ENCODE results near the gene COX15. TPM values are rescaled to one million over a fixed set of nuclear protein-coding genes. Genes with fewer than 3 reads are reported as not detected.
"Not testable (repeated sequence)": the region's sequence is repeated elsewhere in the genome, so short reads cannot be mapped to it uniquely, and the experiment has no call there.

COX15 gene
- polyA plus RNA-seq, 1 experiment = 16.3 TPM

- Histone ChIP-seq H3K4me3 (ENCODE audit: low read depth, low read length) (no peak overlapping the region), H3K36me3 (ENCODE audit: control insufficient read depth, insufficient read depth, low read length) (no peaks in the 10 kb centered on the region), H3K27me3 (ENCODE audit: control insufficient read depth, insufficient read depth, low read length) (no peaks in the 10 kb centered on the region)
- ChIA-PET CTCF (no interaction called here), POLR2A (no interaction called here)
- no peak for TF ChIP-seq CTCF (IDR thresholded peaks at IDR 0.05; ENCODE audit: insufficient read depth, low read depth, low read length)
- DNase-seq (ENCODE audit: low read depth) = no peak
Measured at GRCh38 chr10:99754670-99755069, 22.7 kb upstream of the COX15 start.

- DNase-seq (ENCODE audit: low read depth) = no peak
- Histone ChIP-seq H3K27me3 (ENCODE audit: control insufficient read depth, insufficient read depth, low read length) (no peaks in the 10 kb centered on the region), H3K36me3 (ENCODE audit: control insufficient read depth, insufficient read depth, low read length) (peaks cover 4% of the 10 kb centered on the region), H3K4me3 (ENCODE audit: low read depth, low read length) (no peak overlapping the region)
- CTCF ChIA-PET = no interaction called here
- no peak for TF ChIP-seq CTCF (IDR thresholded peaks at IDR 0.05; ENCODE audit: insufficient read depth, low read depth, low read length)
- POLR2A ChIA-PET = no interaction called here
Measured at GRCh38 chr10:99750641-99751040, 18.7 kb upstream of the COX15 start.

GRCh38 chr10:99748823-99749451, 17.0 kb upstream of the COX15 start:
- POLR2A ChIA-PET = no interaction called here
- peaks cover 4% of the 10 kb centered on the region for H3K36me3 ChIP-seq (ENCODE audit: control insufficient read depth, insufficient read depth, low read length)
- H3K27me3 ChIP-seq (ENCODE audit: control insufficient read depth, insufficient read depth, low read length) = no peaks in the 10 kb centered on the region
- TF ChIP-seq CTCF (IDR thresholded peaks at IDR 0.05; ENCODE audit: insufficient read depth, low read depth, low read length) = no peak
- CTCF ChIA-PET = no interaction called here
- H3K4me3 ChIP-seq (ENCODE audit: low read depth, low read length) = no peak overlapping the region
- DNase-seq (ENCODE audit: low read depth) = no peak

- H3K36me3 ChIP-seq (ENCODE audit: control insufficient read depth, insufficient read depth, low read length); H3K4me3 ChIP-seq (ENCODE audit: low read depth, low read length); CTCF ChIA-PET; DNase-seq (ENCODE audit: low read depth); POLR2A ChIA-PET; H3K27me3 ChIP-seq (ENCODE audit: control insufficient read depth, insufficient read depth, low read length): not testable (repeated sequence)
Measured at GRCh38 chr10:99746166-99746565, 14.2 kb upstream of the COX15 start.

- peaks cover 5% of the 10 kb centered on the region for H3K36me3 ChIP-seq (ENCODE audit: control insufficient read depth, insufficient read depth, low read length)
- TF ChIP-seq CTCF (IDR thresholded peaks at IDR 0.05; ENCODE audit: insufficient read depth, low read depth, low read length) = no peak
- H3K27me3 ChIP-seq (ENCODE audit: control insufficient read depth, insufficient read depth, low read length) = no peaks in the 10 kb centered on the region
- ChIA-PET POLR2A (no interaction called here), CTCF (no interaction called here)
- no peak overlapping the region for H3K4me3 ChIP-seq (ENCODE audit: low read depth, low read length)
- DNase-seq (ENCODE audit: low read depth) = no peak
Measured at GRCh38 chr10:99743841-99744240, 11.9 kb upstream of the COX15 start.

GRCh38 chr10:99742701-99743100, 10.8 kb upstream of the COX15 start:
- Histone ChIP-seq H3K27me3 (ENCODE audit: control insufficient read depth, insufficient read depth, low read length) (no peaks in the 10 kb centered on the region), H3K4me3 (ENCODE audit: low read depth, low read length) (no peak overlapping the region), H3K36me3 (ENCODE audit: control insufficient read depth, insufficient read depth, low read length) (peaks cover 5% of the 10 kb centered on the region)
- DNase-seq (ENCODE audit: low read depth) = peak; percentile 19
- TF ChIP-seq CTCF (IDR thresholded peaks at IDR 0.05; ENCODE audit: insufficient read depth, low read depth, low read length) = no peak
- CTCF ChIA-PET = interaction anchor here (1.4 to 1.6 kb wide), 2 partner anchors 10 to 103 kb away, joined by 5 read pairs; no protein-coding TSS in a partner anchor
- POLR2A ChIA-PET = no interaction called here

Data from BJ (cell line).